OCI-LY3 (cell line): ENCODE measurements around the gene ARF4.

Experiments
- H2AFZ ChIP-seq: fragments of 200-600, 300-600 bp; shearing (Covaris generic); 2 replicates; pipeline ENCODE4 v1.6.0; 2014; ENCODE audit warnings: antibody characterized with exemption, low read depth, low read length
- H3K27ac ChIP-seq: fragments of 200-600, 300-600 bp; sonication (generic); 2 replicates; pipeline ENCODE4 v1.5.1; 2014; ENCODE audit warnings: mild to moderate bottlenecking, low read length, moderate library complexity, mixed read lengths
- H3K27me3 ChIP-seq: fragments of 200-600, 300-600 bp; sonication (generic); 2 replicates; pipeline ENCODE4 v1.6.1; 2014; ENCODE audit warnings: low read depth, low read length, mixed read lengths
- H3K36me3 ChIP-seq: fragments of 200-600, 300-600 bp; sonication (generic); replicated peaks from 2 replicates; pipeline ENCODE3; 2014; ENCODE audit warnings: low read depth, low read length, mixed read lengths
- H3K4me1 ChIP-seq: fragments of 300-600, 200-600 bp; sonication (generic); 2 replicates; pipeline ENCODE4 v1.6.1; 2014; ENCODE audit warnings: low read length, mixed read lengths
- H3K4me2 ChIP-seq: fragments of 200-600, 300-600 bp; sonication (generic); 2 replicates; pipeline ENCODE4 v1.6.1; 2014; ENCODE audit warnings: low read length, mixed read lengths
- H3K4me3 ChIP-seq: fragments of 300-600, 200-600 bp; sonication (generic); 2 replicates; pipeline ENCODE4 v1.5.1; 2014; ENCODE audit warnings: antibody characterized with exemption, mild to moderate bottlenecking, low read length, moderate library complexity
- H3K79me2 ChIP-seq: fragments of 300-600, 200-600 bp; shearing (Covaris generic); 2 replicates; pipeline ENCODE4 v1.6.1; 2014; ENCODE audit warnings: mild to moderate bottlenecking, low read length, mixed read lengths
- H3K9ac ChIP-seq: fragments of 300-600, 200-600 bp; shearing (Covaris generic); 2 replicates; pipeline ENCODE4 v1.6.0; 2014; ENCODE audit warnings: mild to moderate bottlenecking, low read length, moderate library complexity
- H3K9me3 ChIP-seq: fragments of 200-600, 300-600 bp; shearing (Covaris generic); 2 replicates; pipeline ENCODE4 v1.6.1; 2014; ENCODE audit warnings: low read length, mixed read lengths; ENCODE audit not compliant: insufficient read depth
- H4K20me1 ChIP-seq: fragments of 200-600, 300-600 bp; sonication (generic); 2 replicates; pipeline ENCODE4 v1.6.1; 2016; ENCODE audit warnings: low read length, mixed read lengths; ENCODE audit not compliant: insufficient read depth
- EZH2phosphoT487 ChIP-seq: fragments of 200-600 bp; shearing (Covaris generic); IDR thresholded peaks from 2 replicates; pipeline ENCODE4 v1.6.1; 2018; ENCODE audit warnings: antibody characterized with exemption, mixed run types, low read depth
- TF ChIP-seq, protein P1 (sequence below): fragments of 200-600, 300-600 bp; sonication (generic); IDR thresholded peaks from 2 replicates; pipeline ENCODE4 v1.5.1; 2014; ENCODE audit warnings: antibody characterized with exemption, low read length, low read depth

Gene ARF4

DNA sequence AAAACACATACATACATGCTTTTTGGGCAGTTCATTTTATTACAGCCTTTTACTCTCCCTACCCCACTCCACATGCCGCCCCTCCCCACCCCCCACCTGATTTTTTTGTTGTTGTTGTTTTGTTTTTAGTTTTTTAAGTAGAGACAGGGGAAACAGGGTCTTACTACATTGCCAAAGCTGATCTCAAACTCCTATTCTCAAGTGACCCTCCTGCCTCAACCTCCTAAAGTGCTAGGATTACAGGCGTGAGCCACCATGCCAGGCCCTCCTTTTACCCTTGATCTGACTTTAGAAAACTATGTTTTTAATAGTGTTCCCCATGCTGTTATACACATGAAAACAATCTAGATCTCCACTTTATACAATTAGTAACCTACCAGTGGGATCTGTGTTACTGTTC is 26.3 kb downstream of the ARF4 start:
- Histone ChIP-seq H3K9ac (no peak overlapping the region), H3K9me3 (no peaks in the 10 kb centered on the region), H3K27me3 (no peaks in the 10 kb centered on the region), H4K20me1 (peaks cover 4% of the 10 kb centered on the region; the same call in 1 of the 2 replicates), H3K4me3 (no peak overlapping the region), H3K27ac (no peak overlapping the region), H3K79me2 (peaks cover 41% of the 10 kb centered on the region), H3K4me1 (peaks cover 12% of the 10 kb centered on the region), H2AFZ (no peak overlapping the region), H3K36me3 (peaks cover 63% of the 10 kb centered on the region), H3K4me2 (no peak overlapping the region)
- TF ChIP-seq, protein P1, sequence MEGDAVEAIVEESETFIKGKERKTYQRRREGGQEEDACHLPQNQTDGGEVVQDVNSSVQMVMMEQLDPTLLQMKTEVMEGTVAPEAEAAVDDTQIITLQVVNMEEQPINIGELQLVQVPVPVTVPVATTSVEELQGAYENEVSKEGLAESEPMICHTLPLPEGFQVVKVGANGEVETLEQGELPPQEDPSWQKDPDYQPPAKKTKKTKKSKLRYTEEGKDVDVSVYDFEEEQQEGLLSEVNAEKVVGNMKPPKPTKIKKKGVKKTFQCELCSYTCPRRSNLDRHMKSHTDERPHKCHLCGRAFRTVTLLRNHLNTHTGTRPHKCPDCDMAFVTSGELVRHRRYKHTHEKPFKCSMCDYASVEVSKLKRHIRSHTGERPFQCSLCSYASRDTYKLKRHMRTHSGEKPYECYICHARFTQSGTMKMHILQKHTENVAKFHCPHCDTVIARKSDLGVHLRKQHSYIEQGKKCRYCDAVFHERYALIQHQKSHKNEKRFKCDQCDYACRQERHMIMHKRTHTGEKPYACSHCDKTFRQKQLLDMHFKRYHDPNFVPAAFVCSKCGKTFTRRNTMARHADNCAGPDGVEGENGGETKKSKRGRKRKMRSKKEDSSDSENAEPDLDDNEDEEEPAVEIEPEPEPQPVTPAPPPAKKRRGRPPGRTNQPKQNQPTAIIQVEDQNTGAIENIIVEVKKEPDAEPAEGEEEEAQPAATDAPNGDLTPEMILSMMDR, result no peak
- no peak for TF ChIP-seq EZH2phosphoT487

DNA sequence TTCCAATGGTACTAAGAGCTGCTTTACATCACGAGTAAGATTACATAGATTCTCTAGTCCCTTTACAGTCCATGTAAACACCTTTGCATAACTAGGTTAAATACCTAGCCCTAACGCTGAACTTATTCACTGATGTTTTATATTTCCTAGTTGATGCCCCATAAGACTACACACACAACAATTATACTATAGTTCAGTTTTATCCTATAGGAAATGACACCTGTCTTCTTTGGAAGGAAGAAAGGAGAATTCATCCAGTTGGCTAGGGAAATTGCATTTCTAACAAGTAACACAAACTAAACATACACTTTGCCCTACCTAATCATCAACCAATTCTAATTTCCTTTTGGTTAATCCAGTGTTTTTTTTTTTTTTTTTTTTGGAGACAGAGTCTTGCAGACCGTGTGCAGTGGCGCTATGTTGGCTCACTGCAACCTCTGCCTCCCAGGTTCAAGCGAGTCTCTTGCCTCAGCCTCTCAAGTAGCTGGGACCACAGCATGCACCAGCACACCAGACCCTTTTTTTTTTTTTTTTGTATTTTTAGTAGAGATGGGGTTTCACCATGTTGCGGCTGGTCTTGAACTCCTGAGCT is 27.2 kb downstream of the ARF4 start:
- no peak for TF ChIP-seq EZH2phosphoT487
- TF ChIP-seq, protein P1, result no peak
- H3K4me2 ChIP-seq, result no peak overlapping the region
- no peak overlapping the region for H2AFZ ChIP-seq
- H3K9ac ChIP-seq, result no peak overlapping the region
- H3K9me3 ChIP-seq, result no peaks in the 10 kb centered on the region
- H3K79me2 ChIP-seq, result peaks cover 41% of the 10 kb centered on the region
- H3K27me3 ChIP-seq, result no peaks in the 10 kb centered on the region
- peaks cover 12% of the 10 kb centered on the region for H3K4me1 ChIP-seq
- no peak overlapping the region for H3K27ac ChIP-seq
- no peaks in the 10 kb centered on the region for H4K20me1 ChIP-seq
- H3K4me3 ChIP-seq, result no peak overlapping the region
- H3K36me3 ChIP-seq, result peaks cover 58% of the 10 kb centered on the region

DNA sequence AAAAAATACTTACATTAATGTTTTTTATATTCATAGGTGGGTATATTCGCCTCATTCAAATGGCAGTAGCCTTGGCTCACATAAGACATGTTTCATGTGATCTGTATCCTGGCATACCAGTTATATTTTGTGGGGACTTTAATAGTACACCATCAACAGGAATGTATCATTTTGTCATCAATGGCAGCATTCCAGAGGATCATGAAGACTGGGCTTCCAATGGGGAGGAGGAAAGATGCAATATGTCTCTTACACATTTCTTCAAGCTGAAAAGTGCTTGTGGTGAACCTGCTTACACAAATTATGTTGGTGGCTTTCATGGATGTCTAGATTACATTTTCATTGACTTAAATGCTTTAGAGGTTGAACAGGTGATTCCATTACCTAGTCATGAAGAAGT is 37.6 kb downstream of the ARF4 start:
- Histone ChIP-seq H2AFZ (no peak overlapping the region), H3K27me3 (no peaks in the 10 kb centered on the region), H3K4me3 (no peak overlapping the region), H3K9me3 (no peaks in the 10 kb centered on the region), H3K36me3 (peaks cover 42% of the 10 kb centered on the region), H3K79me2 (peaks cover 90% of the 10 kb centered on the region), H3K9ac (no peak overlapping the region), H3K4me1 (peaks cover 25% of the 10 kb centered on the region), H3K27ac (no peak overlapping the region), H3K4me2 (no peak overlapping the region; the same call in 1 of the 2 replicates), H4K20me1 (0 out of 2 replicates have a peak, but pooled peaks cover 9% of the 10 kb centered on the region)
- TF ChIP-seq, protein P1, result no peak
- no peak for TF ChIP-seq EZH2phosphoT487

DNA sequence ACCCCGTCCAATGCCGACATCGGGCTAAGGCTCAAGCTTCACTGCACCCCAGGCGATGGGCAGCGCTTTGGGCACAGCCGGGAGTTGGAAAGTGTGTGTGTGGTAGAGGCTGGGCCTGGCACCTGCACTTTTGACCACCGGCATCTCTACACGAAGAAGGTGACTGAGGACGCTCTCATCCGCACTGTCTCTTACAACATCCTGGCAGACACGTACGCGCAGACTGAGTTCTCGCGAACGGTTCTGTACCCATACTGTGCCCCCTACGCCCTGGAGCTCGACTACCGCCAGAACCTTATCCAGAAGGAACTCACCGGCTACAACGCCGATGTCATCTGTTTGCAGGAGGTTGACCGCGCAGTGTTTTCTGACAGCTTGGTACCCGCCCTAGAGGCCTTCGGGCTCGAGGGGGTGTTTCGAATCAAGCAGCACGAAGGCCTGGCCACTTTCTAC is 40.0 kb downstream of the ARF4 start:
- peak overlapping the region; percentile 88 for H3K4me2 ChIP-seq
- peaks cover 30% of the 10 kb centered on the region for H3K36me3 ChIP-seq
- H3K9me3 ChIP-seq, result no peaks in the 10 kb centered on the region
- peak overlapping the region; percentile 80; the same call in 1 of the 2 replicates for H3K27ac ChIP-seq
- no peak overlapping the region for H2AFZ ChIP-seq
- peak overlapping the region; percentile 82 for H3K4me3 ChIP-seq
- H3K9ac ChIP-seq, result peak overlapping the region; percentile 75
- TF ChIP-seq, protein P1, result no peak
- TF ChIP-seq EZH2phosphoT487, result no peak
- 0 out of 2 replicates have a peak, but pooled peaks cover 9% of the 10 kb centered on the region for H4K20me1 ChIP-seq
- no peaks in the 10 kb centered on the region for H3K27me3 ChIP-seq
- H3K4me1 ChIP-seq, result peaks cover 25% of the 10 kb centered on the region
- H3K79me2 ChIP-seq, result peaks cover 66% of the 10 kb centered on the region
